HEK293T (cell line): ENCODE data around the gene CCDC141.

ENCODE experiments used
- ARNT ChIP-seq: fragments of 450-650 bp; IDR thresholded peaks from 2 replicates; pipeline ENCODE4 v1.6.1; 2017; ENCODE audit warnings: mild to moderate bottlenecking
- CTBP1 ChIP-seq: fragments of 450-650 bp; IDR thresholded peaks from 2 replicates; pipeline ENCODE4 v1.6.1; 2016; ENCODE audit warnings: borderline replicate concordance
- ELF4 ChIP-seq: fragments of 450-650 bp; IDR thresholded peaks from 2 replicates; pipeline ENCODE4 v1.6.1; 2017; ENCODE audit warnings: antibody characterized with exemption
- FOXA1 ChIP-seq: fragments of 450-650 bp; IDR thresholded peaks from 2 replicates; pipeline ENCODE4 v1.6.1; 2016; ENCODE audit warnings: mild to moderate bottlenecking
- FOXM1 ChIP-seq: fragments of 450-650 bp; IDR thresholded peaks from 2 replicates; pipeline ENCODE4 v1.6.1; 2017; ENCODE audit warnings: mild to moderate bottlenecking, borderline replicate concordance
- L3MBTL2 ChIP-seq: fragments of 450-650 bp; conservative IDR thresholded peaks from 2 replicates; pipeline ENCODE4 v1.6.1; 2016; ENCODE audit warnings: mild to moderate bottlenecking
- PKNOX1 ChIP-seq: fragments of 450-650 bp; IDR thresholded peaks from 2 replicates; pipeline ENCODE4 v1.6.1; 2016
- SP1 ChIP-seq: fragments of 450-650 bp; IDR thresholded peaks from 2 replicates; pipeline ENCODE4 v1.6.1; 2017
- ZNF384 ChIP-seq: fragments of 450-650 bp; IDR thresholded peaks from 2 replicates; pipeline ENCODE4 v1.6.1; 2016

- TF ChIP-seq SP1, result no peak
- TF ChIP-seq FOXM1, result no peak
- no peak for TF ChIP-seq ARNT
- TF ChIP-seq CTBP1, result no peak
- TF ChIP-seq ELF4, result no peak
- TF ChIP-seq PKNOX1, result no peak
- no peak for TF ChIP-seq ZNF384
- no peak for TF ChIP-seq L3MBTL2
- no peak for TF ChIP-seq FOXA1
These were observed 1.8 kb downstream of the CCDC141 start for GRCh38 chr2:179048099-179048498.
